Activated T-helper 17 cell treated with anti-CD3 and anti-CD28 coated beads, Interleukin-2, amount 50 U/mL, for 72 hours (primary cell): ENCODE measurements around the gene WWOX. TPM values are rescaled to one million over a fixed set of nuclear protein-coding genes. Genes with fewer than 3 reads are reported as not detected.

Experiments
- ATAC-seq: fragments of 150-1000 bp; cut with Tn5 transposase; replicated peaks from 2 replicates; pipeline ENCODE4 v1.10.0; 2021; ENCODE audit warnings: mild to moderate bottlenecking, moderate library complexity
- H3K27ac Mint-ChIP-seq: one replicate; pipeline ENCODE4 v1.8.0; 2022; ENCODE audit warnings: mixed read lengths
- H3K27me3 Mint-ChIP-seq: one replicate; pipeline ENCODE4 v1.8.0; 2022; ENCODE audit warnings: mixed read lengths
- H3K36me3 Mint-ChIP-seq: one replicate; pipeline ENCODE4 v1.8.0; 2022; ENCODE audit warnings: low read depth, mild to moderate bottlenecking, mixed read lengths
- H3K4me1 Mint-ChIP-seq: one replicate; pipeline ENCODE4 v1.8.0; 2022; ENCODE audit warnings: mixed read lengths
- H3K4me3 Mint-ChIP-seq: one replicate; pipeline ENCODE4 v1.8.0; 2022; ENCODE audit warnings: mild to moderate bottlenecking, mixed read lengths
- H3K9me3 Mint-ChIP-seq: one replicate; pipeline ENCODE4 v1.8.0; 2022; ENCODE audit warnings: mixed read lengths
- total RNA-seq, 2 donors: library from RNA; stranded (reverse); gene quantifications; one replicate each; pipeline ENCODE4 v1.2.3, GENCODE V29; 2022

WWOX gene
- total RNA-seq, 2 donors from 2014 or later = 9.4 to 16.5 TPM

DNA sequence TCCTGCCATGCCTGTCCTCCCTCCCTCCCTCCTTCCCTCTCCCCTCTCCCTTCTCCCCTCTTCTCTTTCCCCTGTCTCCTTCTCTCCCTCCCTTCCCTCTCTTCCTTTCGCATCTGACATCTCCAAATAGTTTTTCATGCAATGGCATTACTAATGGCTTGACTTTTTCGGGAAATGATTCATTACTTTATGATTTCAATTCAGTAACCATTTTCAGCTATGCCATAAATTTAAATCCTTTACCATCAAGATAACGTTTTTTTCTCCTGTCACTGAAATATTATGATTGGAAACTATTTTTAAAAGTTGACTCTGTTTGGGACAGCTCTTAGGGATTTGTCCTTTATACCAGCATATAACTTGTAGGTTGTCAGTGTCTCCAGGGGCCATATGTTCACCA lies 201.0 kb downstream of the WWOX start:
- no peak overlapping the region for H3K27ac Mint-ChIP-seq
- H3K9me3 Mint-ChIP-seq = no peaks in the 10 kb centered on the region
- H3K36me3 Mint-ChIP-seq = peaks cover 5% of the 10 kb centered on the region
- no peaks in the 10 kb centered on the region for H3K27me3 Mint-ChIP-seq
- no peak overlapping the region for H3K4me3 Mint-ChIP-seq
- H3K4me1 Mint-ChIP-seq = no peaks in the 10 kb centered on the region
- ATAC-seq = no peak

DNA sequence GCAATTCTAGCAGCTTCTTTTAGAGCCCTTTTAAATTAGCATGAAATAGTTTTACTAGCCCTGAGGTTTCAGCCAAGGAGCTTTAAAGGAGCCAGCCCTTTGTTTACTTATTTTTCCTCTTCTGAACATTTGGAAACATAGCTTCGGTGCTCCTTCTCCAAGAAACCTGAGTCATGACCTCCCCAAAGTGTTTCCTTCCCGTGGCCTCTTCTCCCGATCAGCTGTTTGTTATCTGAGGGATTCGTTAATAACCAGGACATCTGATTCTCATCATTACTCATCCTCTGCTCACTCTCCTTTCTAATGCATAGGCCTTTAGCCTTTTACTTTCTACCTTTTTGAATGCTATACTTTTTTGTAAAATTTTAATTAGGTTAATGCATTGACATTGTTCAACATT lies 204.5 kb downstream of the WWOX start:
- Mint-ChIP-seq H3K9me3 (no peaks in the 10 kb centered on the region), H3K27ac (no peak overlapping the region), H3K27me3 (no peaks in the 10 kb centered on the region), H3K4me3 (no peak overlapping the region), H3K36me3 (peaks cover 5% of the 10 kb centered on the region), H3K4me1 (no peaks in the 10 kb centered on the region)
- ATAC-seq = no peak

DNA sequence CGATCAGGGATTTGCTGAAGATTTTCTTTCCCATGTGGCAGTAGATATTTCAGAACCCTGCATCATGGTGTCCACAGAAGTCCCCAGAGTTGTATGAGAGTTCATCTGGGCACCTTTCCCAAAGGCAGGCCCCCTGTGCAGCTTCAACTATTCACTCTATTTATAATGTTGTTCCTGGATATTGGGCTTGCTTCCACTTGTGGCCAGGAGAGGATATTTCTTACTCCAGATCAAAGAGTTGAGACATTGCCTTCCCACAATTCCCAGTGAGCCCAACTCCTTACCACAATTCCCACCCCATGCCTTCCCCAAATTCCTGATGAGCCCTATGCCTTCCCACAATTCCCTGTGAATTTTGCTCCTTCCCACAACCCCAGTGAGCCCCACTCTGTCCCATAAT lies 206.9 kb downstream of the WWOX start:
- peaks cover 5% of the 10 kb centered on the region for H3K36me3 Mint-ChIP-seq
- no peaks in the 10 kb centered on the region for H3K27me3 Mint-ChIP-seq
- ATAC-seq = no peak
- no peak overlapping the region for H3K27ac Mint-ChIP-seq
- peaks cover 5% of the 10 kb centered on the region for H3K4me1 Mint-ChIP-seq
- H3K9me3 Mint-ChIP-seq = no peaks in the 10 kb centered on the region
- H3K4me3 Mint-ChIP-seq = no peak overlapping the region

DNA sequence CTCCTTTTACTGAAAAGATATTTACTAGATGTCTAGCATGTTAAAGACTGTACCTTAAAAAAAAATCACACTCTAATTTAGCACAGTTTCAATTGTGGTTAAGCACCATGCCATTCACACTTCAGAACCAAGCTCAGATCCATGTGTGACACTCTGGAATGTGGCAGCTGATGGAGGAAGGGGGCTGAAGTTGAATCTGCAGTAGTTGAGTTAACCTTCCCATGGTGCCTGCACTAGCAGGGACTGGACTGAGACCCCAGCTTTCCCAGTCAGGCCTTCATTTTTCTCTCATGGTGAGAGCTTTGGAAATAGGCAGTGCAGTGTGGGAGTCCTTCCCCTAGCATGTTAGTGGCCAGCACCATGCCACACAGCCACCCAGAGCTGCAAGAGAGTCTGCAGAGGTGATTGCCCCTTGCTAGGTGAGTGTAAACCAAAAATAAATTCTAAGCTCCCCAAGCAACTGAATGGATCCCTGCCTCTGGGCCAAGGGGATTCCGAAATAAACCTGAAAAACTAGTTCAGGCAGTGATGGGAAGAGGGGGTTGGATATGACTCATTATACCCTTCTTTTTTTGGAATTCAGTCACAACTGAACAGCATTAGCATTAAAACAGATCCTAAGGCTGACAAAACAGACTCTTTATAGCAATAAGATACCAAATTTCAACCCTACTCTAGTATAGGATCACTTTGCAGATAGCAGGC lies 208.5 kb downstream of the WWOX start:
- peaks cover 5% of the 10 kb centered on the region for H3K36me3 Mint-ChIP-seq
- H3K27ac Mint-ChIP-seq = no peak overlapping the region
- no peak for ATAC-seq
- H3K4me3 Mint-ChIP-seq = no peak overlapping the region
- no peaks in the 10 kb centered on the region for H3K9me3 Mint-ChIP-seq
- H3K4me1 Mint-ChIP-seq = peaks cover 5% of the 10 kb centered on the region
- no peaks in the 10 kb centered on the region for H3K27me3 Mint-ChIP-seq

DNA sequence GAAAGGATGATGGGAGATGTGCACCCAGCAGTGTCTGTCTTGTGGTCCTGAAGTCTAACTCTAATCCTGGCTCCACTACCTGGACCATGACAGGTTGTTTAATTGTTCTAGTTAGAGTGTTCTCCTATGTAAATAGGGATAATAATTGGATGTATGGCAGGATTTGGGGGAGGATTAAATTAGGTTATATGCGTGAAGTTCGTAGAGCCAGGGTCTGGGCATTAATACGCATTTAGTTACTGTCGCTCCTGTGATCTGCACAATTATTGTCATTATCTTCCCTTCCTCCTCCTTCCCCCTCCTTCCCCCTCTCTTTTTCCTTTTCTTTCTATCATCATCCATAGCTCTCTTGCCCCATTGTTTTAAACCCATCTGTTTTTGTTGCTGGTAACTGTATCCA lies 210.3 kb downstream of the WWOX start:
- ATAC-seq = no peak
- Mint-ChIP-seq H3K4me1 (peaks cover 5% of the 10 kb centered on the region), H3K4me3 (no peak overlapping the region), H3K9me3 (no peaks in the 10 kb centered on the region), H3K27ac (no peak overlapping the region), H3K36me3 (peaks cover 4% of the 10 kb centered on the region), H3K27me3 (no peaks in the 10 kb centered on the region)

DNA sequence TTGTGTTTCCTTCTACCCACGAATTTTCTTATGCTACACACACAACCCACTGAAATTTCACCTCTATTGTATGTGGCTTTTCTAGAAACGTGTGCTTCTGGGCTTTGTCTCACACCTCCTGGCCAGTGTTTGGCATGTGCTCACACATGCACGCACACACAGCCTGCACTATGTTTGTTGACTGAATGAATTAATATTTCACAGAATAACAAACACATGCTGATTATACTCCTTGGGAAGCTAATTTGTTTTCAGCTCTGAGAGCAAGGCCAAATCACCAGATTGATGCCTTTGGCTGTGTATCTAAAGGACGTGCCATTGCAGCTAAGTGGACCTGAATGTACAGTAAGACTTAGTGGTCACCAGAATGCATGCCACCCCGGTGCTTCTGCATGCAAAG lies 210.7 kb downstream of the WWOX start:
- no peaks in the 10 kb centered on the region for H3K36me3 Mint-ChIP-seq

DNA sequence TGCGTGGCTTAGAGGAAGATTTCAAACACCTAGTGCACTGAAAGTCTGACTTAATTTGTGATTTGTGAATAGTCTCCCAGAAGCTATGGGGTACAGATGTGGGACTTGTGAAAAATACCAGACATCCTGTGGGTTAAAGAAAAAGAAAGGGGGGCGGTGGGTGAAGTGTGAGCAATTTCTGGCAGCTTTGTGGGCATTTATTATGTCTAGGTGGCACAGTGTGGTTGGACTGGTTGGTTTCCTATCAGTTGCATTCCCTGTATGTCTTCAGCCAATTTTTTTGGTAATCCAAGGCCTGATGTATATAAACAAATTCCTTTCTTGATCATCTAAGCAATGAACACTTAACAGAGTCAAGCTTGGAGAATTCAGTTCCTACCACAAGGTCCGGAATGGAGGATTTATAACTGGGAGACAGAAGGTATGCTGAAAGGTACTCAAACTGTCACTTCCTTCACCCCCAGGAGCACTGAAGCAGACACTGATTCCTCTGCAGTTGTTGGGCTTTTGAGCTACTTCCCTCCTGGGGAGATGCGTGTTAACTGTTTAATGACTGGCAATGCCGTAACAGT lies 211.6 kb downstream of the WWOX start:
- Mint-ChIP-seq H3K4me3 (no peak overlapping the region), H3K36me3 (no peaks in the 10 kb centered on the region), H3K9me3 (no peaks in the 10 kb centered on the region), H3K4me1 (peaks cover 5% of the 10 kb centered on the region), H3K27ac (no peak overlapping the region), H3K27me3 (no peaks in the 10 kb centered on the region)
- ATAC-seq = peak; percentile 50

More for the DNA sequence above, 210.7 kb downstream of the WWOX start:
- Mint-ChIP-seq H3K4me3 (no peak overlapping the region), H3K27ac (no peak overlapping the region), H3K4me1 (peaks cover 5% of the 10 kb centered on the region), H3K9me3 (no peaks in the 10 kb centered on the region), H3K27me3 (no peaks in the 10 kb centered on the region)
- no peak for ATAC-seq

DNA sequence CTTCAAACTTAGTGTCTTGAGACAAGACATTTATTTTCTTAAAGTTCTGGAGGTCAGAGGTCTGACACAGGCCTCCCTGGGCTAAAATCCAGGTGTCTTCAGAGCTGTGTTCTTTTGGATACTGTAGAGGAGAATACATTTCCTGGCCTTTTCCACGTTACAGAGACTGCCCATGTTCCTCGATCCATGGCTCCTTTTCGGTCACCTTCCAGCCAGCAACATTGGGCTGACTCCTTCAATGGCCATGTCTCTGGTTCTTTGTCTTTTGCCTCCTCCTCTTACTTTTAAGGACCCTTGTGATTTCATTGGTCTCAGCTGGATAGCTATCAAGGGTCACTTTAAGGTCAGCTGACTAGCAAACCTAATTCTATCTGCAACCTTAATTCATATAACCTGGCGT lies 212.4 kb downstream of the WWOX start:
- H3K4me3 Mint-ChIP-seq = no peak overlapping the region
- no peaks in the 10 kb centered on the region for H3K27me3 Mint-ChIP-seq
- H3K4me1 Mint-ChIP-seq = peaks cover 5% of the 10 kb centered on the region
- ATAC-seq = no peak
- H3K27ac Mint-ChIP-seq = no peak overlapping the region
- no peaks in the 10 kb centered on the region for H3K9me3 Mint-ChIP-seq
- H3K36me3 Mint-ChIP-seq = no peaks in the 10 kb centered on the region

DNA sequence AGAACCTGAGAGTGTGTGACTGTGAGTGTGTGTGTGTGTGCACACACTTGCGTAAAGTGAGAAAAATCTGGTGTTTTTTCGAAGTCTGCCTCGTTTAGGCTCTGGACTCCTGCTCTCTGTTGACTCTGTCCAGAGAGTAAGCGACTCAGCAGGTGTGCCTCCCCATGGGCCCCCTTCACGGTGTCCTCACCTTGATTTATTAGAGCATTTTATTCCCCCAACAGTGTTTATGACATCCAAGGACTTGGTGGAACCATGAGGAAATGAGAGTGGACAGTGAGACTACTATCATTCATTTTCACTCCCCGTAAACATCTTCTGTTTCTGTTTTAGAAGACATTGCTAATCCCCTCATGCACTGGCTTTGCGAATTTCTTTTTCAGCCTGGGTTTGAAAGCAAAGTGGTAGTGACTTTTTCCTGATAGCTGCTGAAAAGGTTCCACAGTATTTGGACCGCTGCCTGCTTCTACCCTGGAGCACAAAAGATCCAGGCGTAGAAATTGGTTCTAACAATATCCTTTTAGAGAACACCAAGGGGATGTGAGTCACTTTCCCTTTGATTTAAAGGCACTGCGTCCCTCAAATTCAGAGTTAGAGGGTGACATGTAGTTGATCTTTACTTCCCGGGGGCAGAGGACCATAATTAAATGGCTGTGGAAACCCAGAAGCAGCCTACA lies 218.2 kb downstream of the WWOX start:
- Mint-ChIP-seq H3K4me1 (no peaks in the 10 kb centered on the region), H3K9me3 (no peaks in the 10 kb centered on the region), H3K27ac (no peak overlapping the region), H3K36me3 (no peaks in the 10 kb centered on the region), H3K27me3 (no peaks in the 10 kb centered on the region), H3K4me3 (no peak overlapping the region)
- no peak for ATAC-seq

DNA sequence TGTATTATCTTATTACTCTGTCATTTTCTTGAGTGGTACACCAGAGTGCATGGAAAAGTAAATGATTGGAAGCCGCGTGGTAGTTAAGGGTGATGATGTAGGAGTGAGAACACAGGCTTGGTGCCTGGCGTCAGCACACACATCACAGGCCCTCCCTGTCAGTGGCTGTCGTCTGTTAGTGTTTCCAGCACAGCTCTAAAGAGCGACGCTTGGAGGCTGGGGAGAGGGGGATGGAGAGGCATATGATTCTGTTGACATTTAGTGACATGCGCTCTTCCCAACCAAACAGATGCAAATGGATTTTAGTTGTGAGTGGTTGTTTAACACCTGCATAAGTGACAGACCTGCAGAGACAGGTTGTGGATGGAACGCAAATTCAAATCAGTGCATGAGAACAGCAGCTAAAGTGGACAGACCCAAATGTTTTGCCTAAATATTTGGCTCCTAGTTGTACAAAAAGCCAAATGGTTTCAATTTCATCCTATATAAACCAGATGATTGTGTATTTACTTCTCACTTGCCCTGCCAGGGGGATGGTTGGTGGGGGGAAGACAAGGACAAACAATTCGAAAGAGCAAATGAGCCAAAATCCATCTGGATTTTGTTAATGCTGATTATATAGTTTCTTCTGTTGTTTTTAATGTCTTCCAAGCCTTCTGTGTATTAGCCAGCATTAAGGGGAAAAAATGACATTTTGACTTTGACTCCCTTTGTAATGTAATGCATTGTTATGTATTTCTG lies 222.3 kb downstream of the WWOX start:
- Mint-ChIP-seq H3K4me3 (no peak overlapping the region), H3K4me1 (no peaks in the 10 kb centered on the region)

DNA sequence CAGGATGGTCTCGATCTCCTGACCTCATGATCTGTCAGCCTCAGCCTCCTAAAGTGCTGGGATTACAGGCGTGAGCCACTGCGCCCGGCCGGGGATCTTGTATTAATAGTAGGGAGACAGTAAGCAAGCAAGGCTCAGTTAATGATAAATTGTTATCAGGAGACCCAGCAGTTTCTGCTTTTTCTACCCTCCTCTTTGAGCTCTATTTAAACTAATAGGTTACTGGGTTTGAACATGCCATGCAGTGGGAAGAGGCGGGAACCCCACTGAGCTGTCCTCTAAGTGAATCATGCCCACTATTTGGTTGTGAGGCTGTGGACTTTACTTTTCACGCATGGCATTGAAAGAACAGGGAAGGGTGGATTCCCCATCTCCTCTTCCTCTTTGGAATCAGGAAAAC lies 223.9 kb downstream of the WWOX start:
- H3K9me3 Mint-ChIP-seq = no peaks in the 10 kb centered on the region
- H3K4me1 Mint-ChIP-seq = no peaks in the 10 kb centered on the region
- no peaks in the 10 kb centered on the region for H3K27me3 Mint-ChIP-seq
- no peak overlapping the region for H3K27ac Mint-ChIP-seq
- no peak overlapping the region for H3K4me3 Mint-ChIP-seq
- no peaks in the 10 kb centered on the region for H3K36me3 Mint-ChIP-seq
- no peak for ATAC-seq

More for the DNA sequence above, 222.3 kb downstream of the WWOX start:
- no peaks in the 10 kb centered on the region for H3K9me3 Mint-ChIP-seq
- no peaks in the 10 kb centered on the region for H3K27me3 Mint-ChIP-seq
- no peaks in the 10 kb centered on the region for H3K36me3 Mint-ChIP-seq
- H3K27ac Mint-ChIP-seq = no peak overlapping the region
- ATAC-seq = no peak

DNA sequence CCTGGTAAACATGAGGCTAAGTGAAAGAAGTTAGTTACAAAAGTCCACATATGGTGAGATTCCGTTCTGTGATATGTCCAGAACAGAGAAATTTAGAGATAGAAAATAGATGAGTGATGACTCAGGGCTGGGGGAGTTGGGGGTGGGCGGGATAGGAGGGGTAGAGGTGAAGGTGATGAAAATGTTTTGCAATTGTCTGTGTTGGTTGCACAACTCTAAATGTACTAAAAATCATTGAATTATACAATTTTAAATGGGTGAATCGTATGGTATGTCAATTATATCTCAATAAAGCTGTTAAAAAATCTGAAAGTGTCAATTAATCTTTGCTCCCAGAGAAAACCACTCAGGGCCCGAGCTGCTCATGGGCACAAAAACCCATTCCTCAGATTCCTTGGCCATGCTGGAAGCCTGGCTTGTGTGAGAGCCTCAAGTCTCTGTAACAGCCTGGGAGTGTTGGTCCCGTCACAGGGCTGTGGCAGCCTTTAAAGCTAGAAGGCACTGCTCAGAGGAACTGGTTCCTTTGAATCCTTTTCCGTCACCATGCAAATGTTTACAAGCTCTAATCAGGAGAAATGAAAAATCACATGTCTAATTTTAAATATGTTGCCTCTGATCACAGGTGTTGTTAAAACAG lies 225.3 kb downstream of the WWOX start:
- H3K4me1 Mint-ChIP-seq = no peaks in the 10 kb centered on the region
- no peak overlapping the region for H3K4me3 Mint-ChIP-seq
- H3K27ac Mint-ChIP-seq = no peak overlapping the region
- ATAC-seq = no peak
- H3K36me3 Mint-ChIP-seq = no peaks in the 10 kb centered on the region
- H3K27me3 Mint-ChIP-seq = no peaks in the 10 kb centered on the region
- no peaks in the 10 kb centered on the region for H3K9me3 Mint-ChIP-seq

DNA sequence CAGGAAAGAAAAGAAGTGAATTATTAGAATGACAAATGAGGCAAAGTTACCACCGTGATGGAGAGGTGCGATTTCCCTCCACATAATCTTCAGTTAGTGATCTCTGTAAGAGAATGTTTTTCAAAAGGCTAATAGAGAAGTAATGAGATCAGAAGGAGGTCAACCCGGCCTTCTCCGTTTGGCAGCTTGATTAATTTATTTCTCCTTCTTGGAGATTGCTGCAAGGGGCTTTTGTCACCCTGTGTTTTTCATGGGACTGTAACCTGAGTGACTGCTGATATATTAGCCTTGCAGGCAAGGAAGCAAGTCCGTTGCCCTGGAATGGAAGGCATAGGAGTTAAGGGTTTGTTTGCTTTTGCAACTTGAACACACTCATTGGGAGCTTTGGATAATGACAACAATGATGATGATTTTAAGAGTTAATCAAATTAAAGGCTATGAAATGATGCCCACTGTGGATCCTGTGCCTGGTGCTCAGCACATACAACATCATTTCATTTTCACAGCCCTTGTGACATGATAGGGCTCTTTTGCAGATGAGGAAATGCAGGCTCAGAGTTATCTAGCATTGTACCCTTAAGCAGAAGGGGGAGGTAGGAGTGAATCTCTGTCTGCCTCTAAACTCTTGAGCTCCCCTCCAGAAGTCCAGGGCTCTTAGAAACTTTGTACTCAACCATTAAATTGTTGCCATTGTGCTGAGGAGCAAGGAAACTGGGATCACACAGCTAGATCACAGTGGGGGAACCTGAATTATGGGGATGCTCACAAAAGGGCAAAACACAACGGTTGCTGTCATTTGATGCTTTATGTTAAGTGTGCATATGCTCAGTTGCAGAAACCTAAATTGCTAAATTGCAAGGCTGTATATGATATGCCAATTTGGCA lies 226.3 kb downstream of the WWOX start:
- no peaks in the 10 kb centered on the region for H3K27me3 Mint-ChIP-seq
- H3K9me3 Mint-ChIP-seq = no peaks in the 10 kb centered on the region
- ATAC-seq = no peak
- no peaks in the 10 kb centered on the region for H3K36me3 Mint-ChIP-seq
- no peak overlapping the region for H3K4me3 Mint-ChIP-seq
- no peaks in the 10 kb centered on the region for H3K4me1 Mint-ChIP-seq
- H3K27ac Mint-ChIP-seq = no peak overlapping the region

DNA sequence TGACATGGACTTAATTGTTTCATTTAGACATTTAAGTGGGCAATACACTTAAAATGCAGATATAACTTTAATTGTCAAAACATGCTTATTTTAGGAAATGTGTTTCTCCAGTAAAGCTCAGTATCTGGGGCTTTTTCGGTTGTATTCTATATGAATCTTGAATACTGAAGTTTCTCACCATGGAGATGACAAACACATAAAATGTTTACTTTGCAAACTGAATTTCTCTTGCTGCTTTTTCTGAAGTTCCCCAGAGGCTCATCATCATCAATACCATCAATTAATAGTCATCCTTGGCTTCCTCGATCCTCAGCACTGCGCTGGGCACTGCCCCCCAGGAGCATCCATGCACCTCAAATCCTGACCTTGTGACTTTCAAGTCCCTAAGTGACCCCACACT lies 227.3 kb downstream of the WWOX start:
- Mint-ChIP-seq H3K27me3 (no peaks in the 10 kb centered on the region), H3K9me3 (no peaks in the 10 kb centered on the region), H3K4me1 (no peaks in the 10 kb centered on the region), H3K4me3 (no peak overlapping the region), H3K27ac (no peak overlapping the region), H3K36me3 (no peaks in the 10 kb centered on the region)
- ATAC-seq = no peak
